HG03064 (cell line): ENCODE results near the gene NDUFA11.

ENCODE experiments used
- ATAC-seq: cut with Tn5 transposase; IDR thresholded peaks from one replicate; pipeline ENCODE4 v1.9.1; 2021; ENCODE audit warnings: low read depth; ENCODE audit not compliant: unreplicated experiment

The NDUFA11 gene

GRCh38 chr19:5910638-5910907 is 7.0 kb upstream of the NDUFA11 start:
- no peak for ATAC-seq

- no peak for ATAC-seq
Observed at GRCh38 chr19:5908773-5909442, 5.3 kb upstream of the NDUFA11 start.

GRCh38 chr19:5907241-5907640 is 3.7 kb upstream of the NDUFA11 start:
- no peak for ATAC-seq

- no peak for ATAC-seq
Observed at GRCh38 chr19:5905114-5905778, 1.7 kb upstream of the NDUFA11 start.

- ATAC-seq = peak; percentile 72
Observed at GRCh38 chr19:5904352-5905113, 943 bp upstream of the NDUFA11 start, which contains the start of gene VMAC. Gene VMAC (plus strand): TSS chr19:5904872. CDS start chr19:5904891, 19 bp downstream.

- no peak for ATAC-seq
Observed at GRCh38 chr19:5903056-5903623, 450 bp downstream of the NDUFA11 start.

- ATAC-seq = no peak
Observed at GRCh38 chr19:5900976-5901375, 2.6 kb downstream of the NDUFA11 start.

- no peak for ATAC-seq
Observed at GRCh38 chr19:5899728-5900526, 3.7 kb downstream of the NDUFA11 start.

- ATAC-seq = no peak
Observed at GRCh38 chr19:5897189-5897969, 6.2 kb downstream of the NDUFA11 start.

GRCh38 chr19:5896365-5897076 is 7.1 kb downstream of the NDUFA11 start:
- no peak for ATAC-seq

- no peak for ATAC-seq
Observed at GRCh38 chr19:5895890-5896289, 7.7 kb downstream of the NDUFA11 start.

- no peak for ATAC-seq
Observed at GRCh38 chr19:5895409-5895808, 8.2 kb downstream of the NDUFA11 start.

GRCh38 chr19:5894704-5895349 is 8.8 kb downstream of the NDUFA11 start:
- ATAC-seq = no peak

GRCh38 chr19:5893907-5894703 is 9.5 kb downstream of the NDUFA11 start:
- ATAC-seq = no peak

GRCh38 chr19:5893296-5893903 is 10.2 kb downstream of the NDUFA11 start:
- ATAC-seq = no peak

GRCh38 chr19:5892772-5893275 is 10.8 kb downstream of the NDUFA11 start:
- no peak for ATAC-seq
